Activated CD4-positive, CD25-positive, alpha-beta regulatory T cell (primary cell): Measurements from ENCODE around the gene AQP3.
"Not testable (repeated sequence)": the region's sequence is repeated elsewhere in the genome, so short reads cannot be mapped to it uniquely, and the experiment has no call there.

Source experiments
- DNase-seq, 4 experiments: peaks; one replicate each; lab custom pipeline; 2025; lab: John Stamatoyannopoulos, UW

Gene AQP3

GRCh38 chr9:33446946-33447798 lies at the start of gene AQP3:
TSS of gene AQP3 (minus strand) at chr9:33447593. CDS start at chr9:33447530, 63 bp downstream.
- DNase-seq = peak; percentile 16 to 61 (median 42)

DNA sequence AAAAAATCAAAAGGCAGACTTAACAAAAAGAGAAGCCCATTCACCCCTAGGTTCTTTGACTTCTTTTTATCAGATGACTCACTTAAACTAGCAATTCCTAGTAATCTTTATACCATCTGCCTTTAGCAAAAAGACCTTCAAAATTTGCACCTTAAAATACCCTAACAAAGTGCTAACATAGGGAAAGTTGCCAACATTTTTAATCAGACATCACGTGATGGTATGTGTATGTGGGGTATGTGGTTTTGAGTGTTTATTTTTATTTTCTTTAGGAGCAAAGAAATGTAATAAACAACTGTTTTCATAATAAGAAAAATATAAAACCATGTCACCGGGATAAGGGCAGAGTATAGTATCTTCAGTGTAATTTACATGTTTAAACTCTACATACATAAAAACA lies 46.4 kb upstream of the AQP3 start:
- not testable (repeated sequence) for DNase-seq

- DNase-seq = no peak
These were observed 41.7 kb upstream of the AQP3 start for GRCh38 chr9:33489066-33489465.

GRCh38 chr9:33485312-33485711 lies 37.9 kb upstream of the AQP3 start:
- not testable (repeated sequence) for DNase-seq

GRCh38 chr9:33480976-33481375 lies 33.6 kb upstream of the AQP3 start:
- no peak for DNase-seq

GRCh38 chr9:33480106-33480505 lies 32.7 kb upstream of the AQP3 start:
- no peak for DNase-seq

- no peak for DNase-seq
These were observed 29.1 kb upstream of the AQP3 start for GRCh38 chr9:33476503-33476902.

DNA sequence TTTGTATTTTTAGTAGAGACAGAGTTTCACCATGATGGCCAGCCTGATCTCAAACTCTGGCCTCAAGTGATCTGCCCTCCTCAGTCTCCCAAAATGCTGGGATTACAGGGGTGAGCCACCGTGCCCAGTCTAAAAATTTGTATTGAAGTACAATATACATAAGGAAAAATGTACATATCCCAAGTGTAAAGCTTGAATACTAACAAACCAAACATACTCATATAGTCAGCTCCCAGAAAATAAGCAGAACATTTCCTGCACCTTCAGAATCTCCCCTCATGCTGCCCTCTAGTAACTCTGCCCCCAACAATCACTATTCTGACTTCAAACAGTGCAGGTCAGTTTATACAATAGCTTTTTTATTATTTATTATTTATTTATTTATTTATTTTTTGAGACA lies 28.0 kb upstream of the AQP3 start:
- DNase-seq = no peak

GRCh38 chr9:33473643-33474352 lies 26.4 kb upstream of the AQP3 start, which contains the start of gene NOL6:
TSS of gene NOL6 (minus strand) at chr9:33473924. CDS start at chr9:33473842, 82 bp downstream.
- DNase-seq = peak; percentile 90 to 95 (median 93)

DNA sequence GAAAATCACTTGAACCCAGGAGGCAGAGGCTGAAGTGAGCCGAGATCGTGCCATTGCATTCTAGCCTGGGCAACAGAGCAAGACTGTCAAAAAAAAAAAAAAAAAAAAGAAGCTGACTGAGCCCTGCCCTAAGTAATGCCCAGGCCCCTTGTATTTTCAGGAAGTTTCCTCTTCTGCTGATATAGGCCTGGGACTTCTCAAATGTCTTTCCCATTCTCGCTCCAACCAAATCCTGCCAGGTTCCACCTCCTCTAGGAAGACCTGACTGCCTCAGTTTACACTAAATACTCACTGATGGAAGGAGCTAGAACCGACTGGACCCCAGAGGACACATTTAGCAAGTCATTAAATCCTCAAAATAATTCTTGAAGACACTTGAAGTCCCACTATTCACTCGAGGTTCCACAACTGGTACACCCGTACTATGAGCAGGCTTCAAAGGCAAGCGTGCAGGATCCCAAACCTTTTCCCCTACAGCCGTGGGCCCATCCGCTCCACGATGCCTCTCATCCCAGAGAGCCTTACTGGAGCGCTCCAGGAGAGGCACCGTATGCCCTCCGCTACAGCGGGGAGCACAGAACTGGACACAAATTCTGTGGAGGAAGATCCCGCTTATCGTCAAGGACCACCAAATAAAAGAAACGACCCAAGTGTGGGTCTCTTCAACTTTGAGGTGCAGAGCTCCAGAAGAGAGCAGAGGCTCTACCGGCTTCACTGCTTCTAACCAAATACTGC lies 25.7 kb upstream of the AQP3 start:
- DNase-seq = no peak

GRCh38 chr9:33472171-33472880 lies 24.9 kb upstream of the AQP3 start:
- no peak for DNase-seq

GRCh38 chr9:33471361-33471760 lies 24.0 kb upstream of the AQP3 start:
- DNase-seq = no peak

DNA sequence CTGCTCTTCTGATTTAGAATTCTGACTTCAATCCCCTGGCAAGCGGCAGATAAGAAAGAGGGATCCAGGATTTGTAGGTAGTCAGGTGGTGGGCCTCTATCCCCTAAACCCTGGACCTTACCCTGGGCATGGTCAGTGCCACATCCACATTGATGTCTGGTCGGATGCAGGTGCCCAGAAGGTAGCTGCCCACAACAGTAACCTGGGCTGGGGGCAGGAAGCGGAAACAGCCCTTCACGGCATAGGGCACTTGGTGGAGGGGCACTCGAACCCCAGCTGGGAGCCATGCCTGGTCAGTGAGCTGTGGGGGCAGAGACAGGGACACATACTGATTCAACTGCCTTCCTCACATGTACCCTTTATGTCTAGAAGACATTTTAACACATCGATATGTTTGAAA lies 22.5 kb upstream of the AQP3 start:
- no peak for DNase-seq

DNA sequence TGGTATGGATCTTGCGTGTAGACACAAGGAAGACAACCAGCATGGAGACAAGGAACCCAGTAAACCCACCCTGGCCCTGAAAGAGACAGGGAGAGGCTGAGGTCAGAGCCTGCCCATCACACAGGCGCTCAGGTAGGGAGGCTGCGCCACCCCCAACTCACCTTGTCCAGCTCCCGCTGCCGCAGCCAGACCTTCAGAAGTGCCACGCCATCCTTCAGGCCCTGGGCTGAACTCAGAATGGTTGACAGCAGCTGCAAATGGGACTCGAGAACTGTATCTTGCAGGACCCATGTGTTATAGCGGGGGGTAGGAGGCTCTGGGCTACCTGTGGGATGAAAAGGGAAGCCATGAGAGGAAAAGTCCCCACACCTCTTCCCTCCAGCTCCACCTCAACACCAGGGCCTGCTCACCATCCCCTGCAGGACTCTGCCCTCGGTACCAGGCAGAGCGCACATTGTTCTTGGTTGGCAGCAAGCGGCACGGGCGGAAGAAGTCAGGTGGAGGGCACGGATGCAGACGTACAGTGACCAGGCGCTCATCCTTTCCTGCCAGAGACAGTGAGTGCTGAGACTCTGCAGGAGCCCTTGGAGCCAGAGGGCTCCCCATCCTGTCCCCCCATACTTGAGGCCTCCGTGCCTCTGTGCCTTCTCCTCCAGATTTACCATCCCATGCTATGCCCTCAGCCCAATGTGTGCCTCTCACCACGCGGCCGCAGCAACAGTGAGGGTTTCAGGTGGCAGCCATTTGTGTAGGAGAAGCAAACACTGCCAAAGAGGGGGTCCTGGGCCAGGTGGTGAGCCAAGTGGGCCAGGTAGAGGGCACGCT lies 21.6 kb upstream of the AQP3 start:
- no peak for DNase-seq

- no peak for DNase-seq
These were observed 20.9 kb upstream of the AQP3 start for GRCh38 chr9:33468215-33468730.

DNA sequence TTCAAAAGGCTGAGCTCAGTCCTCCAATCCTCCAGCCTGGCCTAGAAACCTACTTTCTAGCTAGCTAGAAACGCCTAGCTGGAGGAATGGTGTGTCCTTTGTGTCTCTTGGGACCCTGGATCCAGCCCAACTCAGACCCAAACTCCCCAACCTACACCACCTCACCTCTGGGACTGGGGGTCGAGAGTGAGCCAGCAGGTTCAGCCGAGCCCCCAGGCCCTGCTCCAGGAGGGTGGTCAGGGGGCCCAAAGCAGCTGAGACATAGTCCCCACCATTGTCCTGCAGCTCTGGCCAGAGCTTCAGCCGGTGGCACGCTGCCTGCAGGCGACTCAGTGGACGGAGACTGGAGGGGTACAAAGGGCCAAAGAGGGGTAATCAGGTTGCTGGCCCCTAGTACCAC lies 20.1 kb upstream of the AQP3 start:
- no peak for DNase-seq

- DNase-seq = peak; percentile 57 to 71 (median 63)
These were observed 19.4 kb upstream of the AQP3 start for GRCh38 chr9:33466565-33467495.

DNA sequence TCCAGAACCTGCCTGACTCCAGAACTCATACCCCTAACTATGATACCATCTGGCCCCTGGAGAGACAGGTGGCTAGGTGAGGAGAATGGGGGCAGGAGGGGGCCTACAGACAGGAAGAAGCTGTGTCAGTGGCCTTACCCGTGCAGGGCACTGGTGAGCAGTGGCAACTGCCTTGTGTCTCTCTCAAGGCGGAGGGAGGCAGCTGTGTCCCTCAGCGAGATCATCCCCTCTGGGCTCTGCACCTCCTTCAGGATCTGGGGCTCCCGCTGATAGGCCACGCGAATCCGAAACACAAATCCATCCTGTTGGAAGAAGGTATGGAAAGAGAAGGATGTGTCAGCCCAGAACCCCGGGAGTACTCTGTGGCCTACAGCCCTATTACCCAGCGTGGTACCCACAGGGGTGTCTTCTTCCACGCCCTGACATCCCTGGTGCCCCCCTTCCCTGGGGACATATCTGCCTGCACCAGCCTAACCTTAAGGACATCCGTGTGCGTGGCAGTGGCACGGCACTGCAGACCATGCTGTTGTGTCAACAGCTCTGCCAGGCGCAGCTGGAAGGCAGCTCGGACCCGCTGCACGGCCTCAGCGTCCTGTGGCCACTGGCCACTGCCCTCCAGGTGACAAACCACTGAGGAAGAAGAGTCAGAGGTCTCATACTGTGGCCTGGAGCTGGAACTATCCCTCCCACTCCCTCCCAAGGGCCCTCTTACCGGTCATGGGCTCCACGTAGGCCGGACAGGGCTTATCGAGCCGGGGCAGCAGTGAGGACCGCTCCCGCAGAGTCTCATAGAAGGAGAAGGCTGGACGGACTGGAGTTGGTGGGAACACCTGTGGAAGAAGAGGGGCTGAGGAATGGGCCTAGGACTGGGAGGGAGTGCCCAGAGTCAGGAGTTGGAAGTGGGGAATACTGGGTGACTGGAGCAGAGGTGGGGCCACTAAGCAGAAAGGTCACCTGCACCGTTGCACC lies 18.5 kb upstream of the AQP3 start:
- DNase-seq = no peak
